ENCODE measurements around the gene OR10X1.

OR10X1 gene

GRCh38 chr1:158604968-158605367, 25.3 kb upstream of the OR10X1 start, which contains the start of gene OR10Z1:
OR10Z1 (plus strand) TSS chr1:158605268; CDS start chr1:158606439, 1,171 bp downstream.
- Histone ChIP-seq H3K36me3 (replicated peaks; ENCODE audit: low read depth, low read length) (no peaks in the 10 kb centered on the region), H3K9me3 (ENCODE audit: insufficient read depth, low read length) (no peaks in the 10 kb centered on the region), H3K4me3 (ENCODE audit: low read length) (no peak within 1 kb of the TSS), H3K79me2 (ENCODE audit: low read length) (no peaks in the 10 kb centered on the region), H3K4me1 (ENCODE audit: low read length) (no peaks in the 10 kb centered on the region), H4K20me1 (ENCODE audit: insufficient read depth, low read length) (no peaks in the 10 kb centered on the region), H3K27me3 (ENCODE audit: low read depth, low read length) (no peaks in the 10 kb centered on the region), H2AFZ (ENCODE audit: low read depth, low read length) (no peak within 1 kb of the TSS), H3K4me2 (ENCODE audit: low read length) (no peak within 1 kb of the TSS), H3K9ac (ENCODE audit: low read length) (no peak within 1 kb of the TSS), H3K27ac (ENCODE audit: low read length) (no peak within 1 kb of the TSS)
- TF ChIP-seq CTCF (IDR thresholded peaks at IDR 0.05; ENCODE audit: low read depth, low read length) (no peak), EZH2phosphoT487 (IDR thresholded peaks at IDR 0.05; ENCODE audit: low read depth) (no peak)

- no peak overlapping the region for H3K27ac ChIP-seq (ENCODE audit: low read length)
- no peaks in the 10 kb centered on the region for H4K20me1 ChIP-seq (ENCODE audit: insufficient read depth, low read length)
- no peaks in the 10 kb centered on the region for H3K79me2 ChIP-seq (ENCODE audit: low read length)
- H3K36me3 ChIP-seq (replicated peaks; ENCODE audit: low read depth, low read length) = no peaks in the 10 kb centered on the region
- H3K9ac ChIP-seq (ENCODE audit: low read length) = no peak overlapping the region
- H3K9me3 ChIP-seq (ENCODE audit: insufficient read depth, low read length) = no peaks in the 10 kb centered on the region
- no peaks in the 10 kb centered on the region for H3K27me3 ChIP-seq (ENCODE audit: low read depth, low read length)
- no peak overlapping the region for H2AFZ ChIP-seq (ENCODE audit: low read depth, low read length)
- no peaks in the 10 kb centered on the region for H3K4me1 ChIP-seq (ENCODE audit: low read length)
- no peak for TF ChIP-seq EZH2phosphoT487 (IDR thresholded peaks at IDR 0.05; ENCODE audit: low read depth)
- no peak for TF ChIP-seq CTCF (IDR thresholded peaks at IDR 0.05; ENCODE audit: low read depth, low read length)
- H3K4me3 ChIP-seq (ENCODE audit: low read length) = no peak overlapping the region
- H3K4me2 ChIP-seq (ENCODE audit: low read length) = no peak overlapping the region
Measured at GRCh38 chr1:158600735-158601134, 21.0 kb upstream of the OR10X1 start.

DNA sequence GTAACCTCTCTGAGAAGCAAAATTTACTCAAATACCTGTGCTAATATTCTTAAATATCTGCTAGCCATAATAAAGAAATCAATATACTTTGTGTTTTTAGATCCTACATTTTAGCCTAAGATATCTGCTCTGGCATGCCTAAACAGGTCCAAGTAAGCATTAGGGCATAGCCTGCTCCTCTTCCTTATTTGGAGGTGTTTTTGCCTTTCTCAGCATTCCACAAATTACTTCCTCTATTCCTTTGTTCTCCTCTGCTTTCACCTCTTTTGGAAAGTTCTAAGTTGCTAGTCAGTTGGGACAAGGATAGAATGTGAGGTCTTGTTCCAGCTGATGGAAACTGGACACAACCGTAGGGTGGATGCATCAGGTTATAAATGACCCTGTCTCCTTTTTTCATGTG, 7.2 kb upstream of the OR10X1 start:
- H3K4me2 ChIP-seq (ENCODE audit: low read length) = no peak overlapping the region
- no peak overlapping the region for H2AFZ ChIP-seq (ENCODE audit: low read depth, low read length)
- no peaks in the 10 kb centered on the region for H3K4me1 ChIP-seq (ENCODE audit: low read length)
- no peak overlapping the region for H3K27ac ChIP-seq (ENCODE audit: low read length)
- no peak overlapping the region for H3K9ac ChIP-seq (ENCODE audit: low read length)
- no peaks in the 10 kb centered on the region for H4K20me1 ChIP-seq (ENCODE audit: insufficient read depth, low read length)
- no peak overlapping the region for H3K4me3 ChIP-seq (ENCODE audit: low read length)
- H3K9me3 ChIP-seq (ENCODE audit: insufficient read depth, low read length) = peaks cover 20% of the 10 kb centered on the region; the same call in 1 of the 2 replicates
- H3K36me3 ChIP-seq (replicated peaks; ENCODE audit: low read depth, low read length) = no peaks in the 10 kb centered on the region
- TF ChIP-seq EZH2phosphoT487 (IDR thresholded peaks at IDR 0.05; ENCODE audit: low read depth) (no peak), CTCF (IDR thresholded peaks at IDR 0.05; ENCODE audit: low read depth, low read length) (no peak)
- H3K79me2 ChIP-seq (ENCODE audit: low read length) = no peaks in the 10 kb centered on the region
- H3K27me3 ChIP-seq (ENCODE audit: low read depth, low read length) = no peaks in the 10 kb centered on the region

GRCh38 chr1:158583962-158584361, 4.3 kb upstream of the OR10X1 start:
- H3K9me3 ChIP-seq (ENCODE audit: insufficient read depth, low read length) = peaks cover 19% of the 10 kb centered on the region; the same call in 1 of the 2 replicates
- no peak overlapping the region for H3K4me3 ChIP-seq (ENCODE audit: low read length)
- H4K20me1 ChIP-seq (ENCODE audit: insufficient read depth, low read length) = no peaks in the 10 kb centered on the region
- H3K4me1 ChIP-seq (ENCODE audit: low read length) = no peaks in the 10 kb centered on the region
- H3K27ac ChIP-seq (ENCODE audit: low read length) = no peak overlapping the region
- TF ChIP-seq CTCF (IDR thresholded peaks at IDR 0.05; ENCODE audit: low read depth, low read length) (no peak), EZH2phosphoT487 (IDR thresholded peaks at IDR 0.05; ENCODE audit: low read depth) (no peak)
- no peak overlapping the region for H2AFZ ChIP-seq (ENCODE audit: low read depth, low read length)
- no peaks in the 10 kb centered on the region for H3K27me3 ChIP-seq (ENCODE audit: low read depth, low read length)
- no peak overlapping the region for H3K9ac ChIP-seq (ENCODE audit: low read length)
- no peaks in the 10 kb centered on the region for H3K79me2 ChIP-seq (ENCODE audit: low read length)
- H3K36me3 ChIP-seq (replicated peaks; ENCODE audit: low read depth, low read length) = no peaks in the 10 kb centered on the region
- no peak overlapping the region for H3K4me2 ChIP-seq (ENCODE audit: low read length)
